A549 (cell line): Measurements from ENCODE around the gene APP. TPM values are rescaled to one million over a fixed set of nuclear protein-coding genes. Genes with fewer than 3 reads are reported as not detected.

Experiments
- ATAC-seq, 2 experiments: fragments of 200-7000 bp in 1 of 2; fragments of >200 bp in 1 of 2; cut with Nextera tagmentation in 1 of 2; cut with Tn5 transposase in 1 of 2; 3 replicates each; pipeline versions ENCODE4 v1.8.0 to v1.9.1; 2018 to 2020; ENCODE audit warnings: mild to moderate bottlenecking in 1 of 2, moderate library complexity in 1 of 2
- CTCF ChIA-PET: fragments of 300-600 bp; sonication (Branson Sonifier 250); formaldehyde crosslinking; extraction: SDS; loops from one replicate; lab custom pipeline; 2021; ENCODE audit warnings: antibody characterized with exemption, inconsistent platforms; lab: Yijun Ruan, JAX
- POLR2A ChIA-PET: fragments of 350-600 bp; formaldehyde crosslinking; extraction: SDS; loops from one replicate; lab custom pipeline; 2021; ENCODE audit warnings: antibody characterized with exemption, inconsistent platforms; lab: Yijun Ruan, JAX
- DNase-seq, 2 experiments: peaks; one replicate each; pipeline versions ENCODE4 v3.0.0 to v3.0.0-alpha.2; 2011 to 2016; ENCODE audit warnings: low read depth in 1 of 2, low spot score in 1 of 2
- FAIRE-seq: peaks from 2 replicates; lab custom pipeline; 2011; peaks lifted over from hg19 to GRCh38; lab: Jason Lieb, UNC
- H3K27ac ChIP-seq, 2 experiments: fragments of >200 bp; sonication (Bioruptor Twin); formaldehyde crosslinking; 3 replicates each; pipeline ENCODE4 v1.5.1; 2016 to 2017
- H3K4me1 ChIP-seq: fragments of >200 bp; sonication (Bioruptor Twin); formaldehyde crosslinking; 3 replicates; pipeline ENCODE4 v1.6.1; 2016
- H3K4me2 ChIP-seq: fragments of >200 bp; sonication (Bioruptor Twin); formaldehyde crosslinking; 3 replicates; pipeline ENCODE4 v1.6.1; 2016
- H3K4me3 ChIP-seq: fragments of >200 bp; sonication (Bioruptor Twin); formaldehyde crosslinking; 3 replicates; pipeline ENCODE4 v1.5.1; 2016
- H3K9me3 ChIP-seq: fragments of >200 bp; sonication (Bioruptor Twin); formaldehyde crosslinking; 3 replicates; pipeline ENCODE4 v1.6.1; 2016
- CBX2 ChIP-seq: fragments of 200-600 bp; sonication (generic); IDR thresholded peaks from 2 replicates; pipeline ENCODE4 v1.6.1; 2016; ENCODE audit warnings: low read depth, mild to moderate bottlenecking, borderline replicate concordance
- CBX8 ChIP-seq: fragments of 200-600 bp; sonication (generic); IDR thresholded peaks from 2 replicates; pipeline ENCODE4 v1.6.1; 2016
- CEBPB ChIP-seq, 2 experiments: fragments of >200 bp in 1 of 2; sonication (Bioruptor Twin) in 1 of 2; formaldehyde crosslinking in 1 of 2; IDR thresholded peaks; 2 replicates each; pipeline ENCODE4 v1.6.1; 2012 to 2016
- EHF ChIP-seq: fragments of 250-450 bp; sonication (Bioruptor Pico); IDR thresholded peaks from 2 replicates; pipeline ENCODE4 v1.5.0; 2020; ENCODE audit warnings: mild to moderate bottlenecking
- EHMT2 ChIP-seq: fragments of 200-600 bp; sonication (generic); IDR thresholded peaks from 2 replicates; pipeline ENCODE4 v1.6.1; 2016; ENCODE audit warnings: antibody characterized with exemption, low read depth, mild to moderate bottlenecking, moderate library complexity
- GATA3 ChIP-seq: IDR thresholded peaks from 2 replicates; pipeline ENCODE4 v1.6.1; 2012; ENCODE audit warnings: borderline replicate concordance
- HDAC2 ChIP-seq: fragments of 200-600 bp; sonication (generic); IDR thresholded peaks from 2 replicates; pipeline ENCODE4 v1.6.1; 2016
- HOXA7 ChIP-seq: fragments of 250-450 bp; sonication (Bioruptor Pico); IDR thresholded peaks from 2 replicates; pipeline ENCODE4 v1.5.0; 2020; ENCODE audit warnings: mild to moderate bottlenecking, moderate library complexity
- JUN ChIP-seq, 2 experiments: fragments of >200 bp; sonication (Bioruptor Twin); formaldehyde crosslinking; IDR thresholded peaks; 2 replicates in 1 of 2; 3 replicates in 1 of 2; pipeline ENCODE4 v1.6.1; 2016 to 2017
- KDM1A ChIP-seq: fragments of 200-600 bp; sonication (generic); IDR thresholded peaks from 2 replicates; pipeline ENCODE4 v1.6.1; 2016; ENCODE audit warnings: low read depth, mild to moderate bottlenecking
- NPAS2 ChIP-seq: fragments of 250-450 bp; sonication (Bioruptor Pico); IDR thresholded peaks from 2 replicates; pipeline ENCODE4 v1.8.0; 2022; ENCODE audit warnings: mild to moderate bottlenecking, moderate library complexity, borderline replicate concordance
- POLR2A ChIP-seq: IDR thresholded peaks from 2 replicates; pipeline ENCODE4 v1.6.1; 2012; ENCODE audit warnings: mild to moderate bottlenecking, low read length
- POLR2AphosphoS2 ChIP-seq: conservative IDR thresholded peaks from 2 replicates; pipeline ENCODE4 v1.6.1; 2012; ENCODE audit warnings: low read length, improper control_type of control experiment, inconsistent platforms
- SMC3 ChIP-seq: fragments of >200 bp; sonication (Bioruptor Twin); formaldehyde crosslinking; IDR thresholded peaks from 3 replicates; pipeline ENCODE4 v1.6.1; 2018; ENCODE audit warnings: inconsistent platforms
- TFCP2L1 ChIP-seq: fragments of 250-450 bp; sonication (Bioruptor Pico); IDR thresholded peaks from 2 replicates; pipeline ENCODE4 v1.5.0; 2021; ENCODE audit warnings: mild to moderate bottlenecking
- TP53 ChIP-seq: fragments of 250-450 bp; sonication (Bioruptor Pico); IDR thresholded peaks from 2 replicates; pipeline ENCODE4 v1.5.0; 2021; ENCODE audit warnings: mild to moderate bottlenecking, moderate library complexity
- ZNF302 ChIP-seq: fragments of 250-450 bp; sonication (Bioruptor Pico); IDR thresholded peaks from 2 replicates; pipeline ENCODE4 v1.9.0; 2021; ENCODE audit warnings: inconsistent platforms, mild to moderate bottlenecking, moderate library complexity
- WGBS: methylation state at CpG from one replicate; pipeline ENCODE4 v1.1.6; 2017; ENCODE audit errors: missing lambda C conversion rate; 5-methylcytosine and 5-hydroxymethylcytosine counted together
- polyA plus RNA-seq, 4 experiments: library from polyadenylated mRNA; depleted of rRNA in 3 of 4; stranded (reverse); fragments of >200 nt; fragmentation: RNase III in 1 of 4; extraction: RNeasy Plus Mini Kit Qiagen cat#74134 plus additional on column Dnase treatment in 1 of 4; gene quantifications; 2 replicates in 3 of 4; 3 replicates in 1 of 4; pipeline ENCODE4 v1.2.3, GENCODE V29; 2011 to 2017
- TF ChIP-seq, protein P1 (sequence below): fragments of 200-600 bp; sonication (generic); IDR thresholded peaks from 2 replicates; pipeline ENCODE4 v1.6.1; 2016; ENCODE audit warnings: antibody characterized with exemption, mild to moderate bottlenecking, moderate library complexity
- TF ChIP-seq, protein P2 (sequence below): fragments of 250-450 bp; sonication (Bioruptor Pico); IDR thresholded peaks from 2 replicates; pipeline ENCODE4 v1.5.0; 2021; ENCODE audit warnings: mild to moderate bottlenecking, moderate library complexity, borderline replicate concordance
- TF ChIP-seq, protein P3 (sequence below): fragments of 250-450 bp; sonication (Bioruptor Pico); IDR thresholded peaks from 2 replicates; pipeline ENCODE4 v1.5.0; 2020; ENCODE audit warnings: low read depth, mild to moderate bottlenecking, moderate library complexity

APP gene
- polyA plus RNA-seq, 2 of the 4 experiments (the other 2 are of a cell fraction): 540 to 565 TPM

DNA sequence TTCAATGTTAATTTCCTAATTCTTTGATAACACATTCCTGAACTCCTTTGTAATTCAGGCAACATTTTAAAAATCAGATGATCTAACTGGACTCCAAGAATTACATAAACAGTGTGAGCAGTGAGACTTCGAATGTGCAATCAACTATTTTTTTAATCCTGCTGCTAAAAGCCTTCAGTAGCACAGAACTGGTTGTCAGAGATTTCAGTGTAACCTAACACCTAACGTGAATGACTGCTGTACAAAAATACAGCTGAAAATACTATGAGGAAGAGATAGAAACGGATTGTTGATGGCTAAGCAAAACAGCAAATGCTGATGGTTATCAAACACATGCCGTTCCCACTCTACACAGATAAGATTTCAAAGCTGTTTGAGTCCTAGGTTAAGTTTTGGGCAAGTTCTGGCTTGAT, 46.1 kb downstream of the APP start:
- FAIRE-seq (no peak), DNase-seq (no peak), ATAC-seq (no peak)
- 83% methylated on average over 4 of the region's 4 CpGs for WGBS
- POLR2A ChIA-PET: no interaction called here
- Histone ChIP-seq H3K27ac (no peak overlapping the region), H3K4me3 (no peak overlapping the region), H3K9me3 (no peaks in the 10 kb centered on the region), H3K4me1 (peaks cover 53% of the 10 kb centered on the region), H3K4me2 (no peak overlapping the region)
- TF ChIP-seq, protein P1, sequence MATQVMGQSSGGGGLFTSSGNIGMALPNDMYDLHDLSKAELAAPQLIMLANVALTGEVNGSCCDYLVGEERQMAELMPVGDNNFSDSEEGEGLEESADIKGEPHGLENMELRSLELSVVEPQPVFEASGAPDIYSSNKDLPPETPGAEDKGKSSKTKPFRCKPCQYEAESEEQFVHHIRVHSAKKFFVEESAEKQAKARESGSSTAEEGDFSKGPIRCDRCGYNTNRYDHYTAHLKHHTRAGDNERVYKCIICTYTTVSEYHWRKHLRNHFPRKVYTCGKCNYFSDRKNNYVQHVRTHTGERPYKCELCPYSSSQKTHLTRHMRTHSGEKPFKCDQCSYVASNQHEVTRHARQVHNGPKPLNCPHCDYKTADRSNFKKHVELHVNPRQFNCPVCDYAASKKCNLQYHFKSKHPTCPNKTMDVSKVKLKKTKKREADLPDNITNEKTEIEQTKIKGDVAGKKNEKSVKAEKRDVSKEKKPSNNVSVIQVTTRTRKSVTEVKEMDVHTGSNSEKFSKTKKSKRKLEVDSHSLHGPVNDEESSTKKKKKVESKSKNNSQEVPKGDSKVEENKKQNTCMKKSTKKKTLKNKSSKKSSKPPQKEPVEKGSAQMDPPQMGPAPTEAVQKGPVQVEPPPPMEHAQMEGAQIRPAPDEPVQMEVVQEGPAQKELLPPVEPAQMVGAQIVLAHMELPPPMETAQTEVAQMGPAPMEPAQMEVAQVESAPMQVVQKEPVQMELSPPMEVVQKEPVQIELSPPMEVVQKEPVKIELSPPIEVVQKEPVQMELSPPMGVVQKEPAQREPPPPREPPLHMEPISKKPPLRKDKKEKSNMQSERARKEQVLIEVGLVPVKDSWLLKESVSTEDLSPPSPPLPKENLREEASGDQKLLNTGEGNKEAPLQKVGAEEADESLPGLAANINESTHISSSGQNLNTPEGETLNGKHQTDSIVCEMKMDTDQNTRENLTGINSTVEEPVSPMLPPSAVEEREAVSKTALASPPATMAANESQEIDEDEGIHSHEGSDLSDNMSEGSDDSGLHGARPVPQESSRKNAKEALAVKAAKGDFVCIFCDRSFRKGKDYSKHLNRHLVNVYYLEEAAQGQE: no peak
- TF ChIP-seq HDAC2: no peak
- TF ChIP-seq POLR2A: no peak
- TF ChIP-seq TFCP2L1 (CRISPR knock-in tag): no peak
- TF ChIP-seq POLR2AphosphoS2: no peak
- TF ChIP-seq KDM1A: no peak
- no peak for TF ChIP-seq HOXA7 (CRISPR knock-in tag)
- no peak for TF ChIP-seq EHF (CRISPR knock-in tag)
- no peak for TF ChIP-seq EHMT2
- TF ChIP-seq JUN (IDR thresholded peaks at IDR 0.05): no peak
- TF ChIP-seq CBX2: no peak
- no peak for TF ChIP-seq NPAS2 (CRISPR knock-in tag)
- TF ChIP-seq, protein P2, sequence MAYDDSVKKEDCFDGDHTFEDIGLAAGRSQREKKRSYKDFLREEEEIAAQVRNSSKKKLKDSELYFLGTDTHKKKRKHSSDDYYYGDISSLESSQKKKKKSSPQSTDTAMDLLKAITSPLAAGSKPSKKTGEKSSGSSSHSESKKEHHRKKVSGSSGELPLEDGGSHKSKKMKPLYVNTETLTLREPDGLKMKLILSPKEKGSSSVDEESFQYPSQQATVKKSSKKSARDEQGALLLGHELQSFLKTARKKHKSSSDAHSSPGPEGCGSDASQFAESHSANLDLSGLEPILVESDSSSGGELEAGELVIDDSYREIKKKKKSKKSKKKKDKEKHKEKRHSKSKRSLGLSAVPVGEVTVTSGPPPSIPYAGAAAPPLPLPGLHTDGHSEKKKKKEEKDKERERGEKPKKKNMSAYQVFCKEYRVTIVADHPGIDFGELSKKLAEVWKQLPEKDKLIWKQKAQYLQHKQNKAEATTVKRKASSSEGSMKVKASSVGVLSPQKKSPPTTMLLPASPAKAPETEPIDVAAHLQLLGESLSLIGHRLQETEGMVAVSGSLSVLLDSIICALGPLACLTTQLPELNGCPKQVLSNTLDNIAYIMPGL (CRISPR knock-in tag): no peak
- no peak for TF ChIP-seq SMC3
- TF ChIP-seq ZNF302 (CRISPR knock-in tag): no peak
- CTCF ChIA-PET: no interaction called here

DNA sequence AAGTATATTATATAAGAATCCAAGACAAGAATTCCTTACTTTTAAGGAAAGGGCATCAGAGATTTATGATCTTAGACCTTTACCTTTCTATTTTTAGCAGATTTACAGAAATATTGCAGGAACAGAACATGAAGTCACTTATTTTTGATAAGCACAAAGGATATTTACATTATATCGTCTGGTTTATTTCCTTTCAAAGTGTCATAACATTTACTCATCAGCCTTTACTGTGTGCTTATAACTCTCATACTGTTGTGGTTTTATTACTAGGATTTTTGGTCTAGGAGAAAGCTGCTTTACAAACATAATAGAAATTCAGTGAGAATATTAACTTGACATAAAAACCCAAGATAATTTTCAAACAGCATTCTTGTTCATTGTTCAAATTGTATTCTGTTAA, 47.6 kb downstream of the APP start:
- TF ChIP-seq TFCP2L1 (CRISPR knock-in tag) (no peak), CBX8 (no peak), HOXA7 (CRISPR knock-in tag) (no peak), GATA3 (no peak), TP53 (no peak), CEBPB (IDR thresholded peaks at IDR 0.05) (no peak), POLR2A (no peak)
- TF ChIP-seq, protein P3, sequence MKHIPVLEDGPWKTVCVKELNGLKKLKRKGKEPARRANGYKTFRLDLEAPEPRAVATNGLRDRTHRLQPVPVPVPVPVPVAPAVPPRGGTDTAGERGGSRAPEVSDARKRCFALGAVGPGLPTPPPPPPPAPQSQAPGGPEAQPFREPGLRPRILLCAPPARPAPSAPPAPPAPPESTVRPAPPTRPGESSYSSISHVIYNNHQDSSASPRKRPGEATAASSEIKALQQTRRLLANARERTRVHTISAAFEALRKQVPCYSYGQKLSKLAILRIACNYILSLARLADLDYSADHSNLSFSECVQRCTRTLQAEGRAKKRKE (CRISPR knock-in tag): no peak
- TF ChIP-seq, protein P2 (CRISPR knock-in tag): no peak
- H3K9me3 ChIP-seq: no peaks in the 10 kb centered on the region
- ChIA-PET CTCF (no interaction called here), POLR2A (no interaction called here)
- no peak overlapping the region for H3K4me2 ChIP-seq
- no peak for ATAC-seq
- 6% methylated on average over 1 of the region's 1 CpG for WGBS
- H3K4me1 ChIP-seq: peaks cover 50% of the 10 kb centered on the region
- no peak overlapping the region for H3K27ac ChIP-seq
- H3K4me3 ChIP-seq: no peak overlapping the region
- no peak for DNase-seq
- no peak for FAIRE-seq
